Measurements from ENCODE around the gene CADPS.

Gene CADPS

GRCh38 chr3:62406945-62407344 lies 468.3 kb downstream of the CADPS start:
- DNase-seq (ENCODE audit: low read depth in 1 of 2, low spot score in 1 of 2) = no peak
- no peak overlapping the region for H3K4me3 ChIP-seq (replicated peaks; ENCODE audit: insufficient read depth, low read length)
- TF ChIP-seq GABPA (IDR thresholded peaks at IDR 0.05; ENCODE audit: low read depth) (no peak), POLR2AphosphoS5 (IDR thresholded peaks at IDR 0.05; ENCODE audit: low read depth) (no peak), CTCF (IDR thresholded peaks at IDR 0.05; ENCODE audit: insufficient read depth, low read length) (no peak), SPI1 (IDR thresholded peaks at IDR 0.05; ENCODE audit: borderline replicate concordance, low read depth) (no peak), REST (IDR thresholded peaks at IDR 0.05; ENCODE audit: insufficient replicate concordance, low read depth) (no peak)
- H3K27me3 ChIP-seq (ENCODE audit: insufficient read depth, poor library complexity, severe bottlenecking) = no peaks in the 10 kb centered on the region
- H3K27ac ChIP-seq (replicated peaks) = no peak overlapping the region

GRCh38 chr3:62405566-62405965 lies 469.6 kb downstream of the CADPS start:
- Histone ChIP-seq H3K4me3 (replicated peaks; ENCODE audit: insufficient read depth, low read length) (no peak overlapping the region), H3K27me3 (ENCODE audit: insufficient read depth, poor library complexity, severe bottlenecking) (no peaks in the 10 kb centered on the region), H3K27ac (replicated peaks) (no peak overlapping the region)
- TF ChIP-seq POLR2AphosphoS5 (IDR thresholded peaks at IDR 0.05; ENCODE audit: low read depth) (no peak), REST (IDR thresholded peaks at IDR 0.05; ENCODE audit: insufficient replicate concordance, low read depth) (no peak), SPI1 (IDR thresholded peaks at IDR 0.05; ENCODE audit: borderline replicate concordance, low read depth) (no peak), GABPA (IDR thresholded peaks at IDR 0.05; ENCODE audit: low read depth) (no peak), CTCF (IDR thresholded peaks at IDR 0.05; ENCODE audit: insufficient read depth, low read length) (no peak)
- no peak for DNase-seq (ENCODE audit: low read depth in 1 of 2, low spot score in 1 of 2)

- H3K27me3 ChIP-seq (ENCODE audit: insufficient read depth, poor library complexity, severe bottlenecking) = no peaks in the 10 kb centered on the region
- DNase-seq (ENCODE audit: low read depth in 1 of 2, low spot score in 1 of 2) = no peak
- TF ChIP-seq POLR2AphosphoS5 (IDR thresholded peaks at IDR 0.05; ENCODE audit: low read depth) (no peak), GABPA (IDR thresholded peaks at IDR 0.05; ENCODE audit: low read depth) (no peak)
These were observed 470.1 kb downstream of the CADPS start for GRCh38 chr3:62405135-62405534.

GRCh38 chr3:62404321-62404720 lies 470.9 kb downstream of the CADPS start:
- no peak overlapping the region for H3K27ac ChIP-seq (replicated peaks)
- TF ChIP-seq POLR2AphosphoS5 (IDR thresholded peaks at IDR 0.05; ENCODE audit: low read depth) (no peak), REST (IDR thresholded peaks at IDR 0.05; ENCODE audit: insufficient replicate concordance, low read depth) (no peak), GABPA (IDR thresholded peaks at IDR 0.05; ENCODE audit: low read depth) (no peak), CTCF (IDR thresholded peaks at IDR 0.05; ENCODE audit: insufficient read depth, low read length) (no peak), SPI1 (IDR thresholded peaks at IDR 0.05; ENCODE audit: borderline replicate concordance, low read depth) (no peak)
- no peaks in the 10 kb centered on the region for H3K27me3 ChIP-seq (ENCODE audit: insufficient read depth, poor library complexity, severe bottlenecking)
- H3K4me3 ChIP-seq (replicated peaks; ENCODE audit: insufficient read depth, low read length) = no peak overlapping the region
- DNase-seq (ENCODE audit: low read depth in 1 of 2, low spot score in 1 of 2) = no peak

More at GRCh38 chr3:62405135-62405534, 470.1 kb downstream of the CADPS start:
- Histone ChIP-seq H3K4me3 (replicated peaks; ENCODE audit: insufficient read depth, low read length) (no peak overlapping the region), H3K27ac (replicated peaks) (no peak overlapping the region)
